ENCODE measurements around the gene HHAT. TPM values are rescaled to one million over a fixed set of nuclear protein-coding genes. Genes with fewer than 3 reads are reported as not detected.
A peak's percentile ranks its signal among the peaks of the same experiment; 100 is the strongest.

The HHAT gene
- total RNA-seq, 2 donors from 2014 or later: 1.6 to 2.0 TPM

GRCh38 chr1:210360852-210361477 is 32.3 kb downstream of the HHAT start:
- Histone ChIP-seq H3K4me3 (no peak overlapping the region), H3K36me3 (no peaks in the 10 kb centered on the region), H3K4me1 (peaks cover 0 to 12% of the 10 kb centered on the region in 2 donors), H3K27ac (no peak overlapping the region), H3K27me3 (no peaks in the 10 kb centered on the region), H3K9me3 (no peaks in the 10 kb centered on the region)
- TF ChIP-seq CTCF (IDR thresholded peaks at IDR 0.05): peak; percentile 42 to 69
- no peak for DNase-seq (ENCODE audit: low spot score)

GRCh38 chr1:210361665-210362064 is 33.0 kb downstream of the HHAT start:
- TF ChIP-seq CTCF (IDR thresholded peaks at IDR 0.05): no peak
- Histone ChIP-seq H3K27me3 (no peaks in the 10 kb centered on the region), H3K9me3 (no peaks in the 10 kb centered on the region), H3K36me3 (no peaks in the 10 kb centered on the region), H3K27ac (no peak overlapping the region), H3K4me1 (peaks cover 0 to 12% of the 10 kb centered on the region in 2 donors), H3K4me3 (no peak overlapping the region)
- no peak for DNase-seq (ENCODE audit: low spot score)

GRCh38 chr1:210362526-210362925 is 33.8 kb downstream of the HHAT start:
- Histone ChIP-seq H3K27ac (peak overlapping the region; percentile 38 to 68), H3K9me3 (no peaks in the 10 kb centered on the region), H3K4me3 (no peak overlapping the region), H3K4me1 (peaks cover 0 to 12% of the 10 kb centered on the region in 2 donors), H3K36me3 (no peaks in the 10 kb centered on the region), H3K27me3 (no peaks in the 10 kb centered on the region)
- TF ChIP-seq CTCF (IDR thresholded peaks at IDR 0.05): no peak
- no peak for DNase-seq (ENCODE audit: low spot score)

- no peak for TF ChIP-seq CTCF (IDR thresholded peaks at IDR 0.05)
- Histone ChIP-seq H3K27ac (peak overlapping the region; percentile 38 to 68), H3K4me1 (peaks cover 0 to 12% of the 10 kb centered on the region in 2 donors), H3K9me3 (no peaks in the 10 kb centered on the region), H3K27me3 (no peaks in the 10 kb centered on the region), H3K36me3 (no peaks in the 10 kb centered on the region), H3K4me3 (no peak overlapping the region)
- no peak for DNase-seq (ENCODE audit: low spot score)
Measured at GRCh38 chr1:210363119-210363518, 34.4 kb downstream of the HHAT start.

GRCh38 chr1:210364479-210364878 is 35.8 kb downstream of the HHAT start:
- H3K27ac ChIP-seq: peak overlapping the region; percentile 9 to 16
- DNase-seq (ENCODE audit: low spot score): no peak

More at GRCh38 chr1:210364479-210364878, 35.8 kb downstream of the HHAT start:
- Histone ChIP-seq H3K27me3 (no peaks in the 10 kb centered on the region), H3K4me1 (peaks cover 0 to 12% of the 10 kb centered on the region in 2 donors), H3K36me3 (no peaks in the 10 kb centered on the region), H3K9me3 (no peaks in the 10 kb centered on the region), H3K4me3 (no peak overlapping the region)
- no peak for TF ChIP-seq CTCF (IDR thresholded peaks at IDR 0.05)

Measured in right atrium auricular region (tissue), 2 donors.